GM21723 (cell line): ENCODE results near the gene PCP4.

Experiments used
- ATAC-seq: cut with Tn5 transposase; IDR thresholded peaks from one replicate; pipeline ENCODE4 v1.9.1; 2021; ENCODE audit warnings: mild to moderate bottlenecking, moderate library complexity; ENCODE audit not compliant: unreplicated experiment

The PCP4 gene

GRCh38 chr21:39969691-39970364 is 102.6 kb downstream of the PCP4 start:
- no peak for ATAC-seq

DNA sequence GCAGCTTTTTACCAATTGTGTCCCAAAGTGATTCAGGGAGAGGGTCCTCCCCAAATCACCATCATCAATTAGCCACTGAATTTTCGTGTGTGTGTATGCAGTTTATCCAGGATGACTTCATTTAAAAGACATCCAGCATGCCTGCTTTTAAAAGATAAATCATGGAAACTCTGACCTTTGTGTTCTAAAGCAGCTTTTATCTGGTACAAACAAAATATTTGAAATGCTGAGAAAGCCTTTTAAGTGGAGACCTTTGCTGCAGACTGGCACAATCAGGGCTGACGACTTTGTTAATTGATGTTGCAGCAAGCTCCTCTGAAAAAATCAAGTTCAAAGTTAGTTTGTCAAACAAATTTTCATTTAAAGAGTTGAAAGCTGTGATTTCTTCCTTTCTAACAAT is 104.7 kb downstream of the PCP4 start:
- ATAC-seq = no peak

DNA sequence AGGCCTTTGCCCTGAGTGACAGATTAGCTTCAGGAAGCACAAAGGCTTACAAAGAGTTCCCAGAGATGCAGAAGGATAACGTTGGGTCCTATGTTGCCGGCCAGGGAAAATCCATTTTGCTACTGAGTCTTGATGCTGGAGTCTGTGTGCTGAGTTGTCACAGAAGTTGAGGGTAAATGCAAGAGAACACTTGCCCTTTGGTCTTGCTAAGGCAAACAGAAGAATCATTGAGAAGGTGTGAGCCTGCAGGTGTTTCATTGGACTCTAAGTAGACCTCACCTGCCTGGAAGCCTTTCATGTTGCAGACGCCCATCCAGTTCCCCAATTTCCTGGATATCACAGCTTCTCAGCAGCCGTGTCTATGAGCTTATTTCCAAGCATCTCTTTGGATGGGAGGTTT is 105.2 kb downstream of the PCP4 start:
- no peak for ATAC-seq

DNA sequence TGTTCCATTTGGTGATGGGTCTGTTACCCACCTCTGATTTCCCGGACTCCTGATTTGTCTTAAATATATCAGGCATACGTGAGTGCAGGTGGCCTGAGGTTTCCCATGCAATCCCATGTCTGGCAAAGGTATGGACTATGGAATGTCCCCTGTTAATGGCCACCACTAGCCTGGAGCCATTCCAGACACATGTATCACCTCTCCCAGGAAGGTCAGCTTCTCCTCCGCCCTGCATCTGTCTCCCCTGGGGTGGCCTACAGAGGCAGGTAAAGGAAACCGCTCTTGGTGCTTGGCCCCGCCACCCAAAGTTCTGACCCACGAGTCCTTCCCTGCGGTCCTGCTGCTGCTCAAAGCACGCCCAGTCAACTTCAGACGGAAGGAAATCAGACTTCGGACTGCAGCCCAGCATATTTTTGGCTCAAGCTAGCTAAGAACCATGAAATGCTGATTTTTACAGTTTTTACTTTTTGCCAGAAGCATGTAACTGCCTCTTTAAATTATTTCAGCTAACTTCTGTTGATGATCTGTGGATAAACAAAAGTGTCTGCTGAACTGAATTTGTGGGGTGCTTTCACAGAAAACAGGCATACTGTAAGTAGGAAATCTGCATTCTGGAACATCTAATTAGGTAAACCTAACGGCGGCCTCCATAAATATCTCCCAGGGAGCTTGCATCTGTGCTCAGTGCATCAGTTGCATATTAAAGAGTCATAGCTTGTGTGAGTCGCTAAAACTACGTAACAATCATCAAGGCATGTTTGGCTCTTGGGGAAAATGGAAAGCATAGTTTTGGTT is 105.9 kb downstream of the PCP4 start:
- no peak for ATAC-seq

GRCh38 chr21:39976800-39977199 is 109.6 kb downstream of the PCP4 start:
- no peak for ATAC-seq
